ENCODE measurements around the gene FAM163B. TPM values are rescaled to one million over a fixed set of nuclear protein-coding genes. Genes with fewer than 3 reads are reported as not detected.
A peak's percentile ranks its signal among the peaks of the same experiment; 100 is the strongest.

FAM163B gene
- total RNA-seq, 1 experiment from 2014 or later: 2.0 TPM

DNA sequence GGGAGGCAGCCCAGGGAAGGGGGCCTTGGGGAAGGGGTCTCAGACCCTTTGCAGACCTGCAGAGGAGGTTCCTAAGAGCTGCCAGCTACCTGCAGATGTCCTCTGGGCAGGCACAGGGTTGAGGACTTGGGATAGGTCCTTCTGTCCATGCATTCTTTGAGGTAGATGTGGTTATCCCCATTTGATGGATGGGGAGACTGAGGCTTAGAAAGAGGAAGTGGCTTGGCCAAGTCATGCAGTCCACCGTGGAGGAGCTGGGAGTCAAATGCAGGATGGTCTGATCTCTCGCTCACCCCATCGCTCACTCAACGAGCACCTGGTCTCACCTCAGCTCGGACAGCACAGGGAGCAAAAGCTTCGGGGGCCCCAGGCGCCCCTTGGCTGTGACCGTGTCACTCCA, 54.5 kb downstream of the FAM163B start (continued):
- TF ChIP-seq, protein P1, sequence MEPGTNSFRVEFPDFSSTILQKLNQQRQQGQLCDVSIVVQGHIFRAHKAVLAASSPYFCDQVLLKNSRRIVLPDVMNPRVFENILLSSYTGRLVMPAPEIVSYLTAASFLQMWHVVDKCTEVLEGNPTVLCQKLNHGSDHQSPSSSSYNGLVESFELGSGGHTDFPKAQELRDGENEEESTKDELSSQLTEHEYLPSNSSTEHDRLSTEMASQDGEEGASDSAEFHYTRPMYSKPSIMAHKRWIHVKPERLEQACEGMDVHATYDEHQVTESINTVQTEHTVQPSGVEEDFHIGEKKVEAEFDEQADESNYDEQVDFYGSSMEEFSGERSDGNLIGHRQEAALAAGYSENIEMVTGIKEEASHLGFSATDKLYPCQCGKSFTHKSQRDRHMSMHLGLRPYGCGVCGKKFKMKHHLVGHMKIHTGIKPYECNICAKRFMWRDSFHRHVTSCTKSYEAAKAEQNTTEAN (CRISPR knock-in tag; IDR thresholded peaks at IDR 0.05): no peak
- TF ChIP-seq, protein P2, sequence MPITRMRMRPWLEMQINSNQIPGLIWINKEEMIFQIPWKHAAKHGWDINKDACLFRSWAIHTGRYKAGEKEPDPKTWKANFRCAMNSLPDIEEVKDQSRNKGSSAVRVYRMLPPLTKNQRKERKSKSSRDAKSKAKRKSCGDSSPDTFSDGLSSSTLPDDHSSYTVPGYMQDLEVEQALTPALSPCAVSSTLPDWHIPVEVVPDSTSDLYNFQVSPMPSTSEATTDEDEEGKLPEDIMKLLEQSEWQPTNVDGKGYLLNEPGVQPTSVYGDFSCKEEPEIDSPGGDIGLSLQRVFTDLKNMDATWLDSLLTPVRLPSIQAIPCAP (CRISPR knock-in tag; IDR thresholded peaks at IDR 0.05): no peak

DNA sequence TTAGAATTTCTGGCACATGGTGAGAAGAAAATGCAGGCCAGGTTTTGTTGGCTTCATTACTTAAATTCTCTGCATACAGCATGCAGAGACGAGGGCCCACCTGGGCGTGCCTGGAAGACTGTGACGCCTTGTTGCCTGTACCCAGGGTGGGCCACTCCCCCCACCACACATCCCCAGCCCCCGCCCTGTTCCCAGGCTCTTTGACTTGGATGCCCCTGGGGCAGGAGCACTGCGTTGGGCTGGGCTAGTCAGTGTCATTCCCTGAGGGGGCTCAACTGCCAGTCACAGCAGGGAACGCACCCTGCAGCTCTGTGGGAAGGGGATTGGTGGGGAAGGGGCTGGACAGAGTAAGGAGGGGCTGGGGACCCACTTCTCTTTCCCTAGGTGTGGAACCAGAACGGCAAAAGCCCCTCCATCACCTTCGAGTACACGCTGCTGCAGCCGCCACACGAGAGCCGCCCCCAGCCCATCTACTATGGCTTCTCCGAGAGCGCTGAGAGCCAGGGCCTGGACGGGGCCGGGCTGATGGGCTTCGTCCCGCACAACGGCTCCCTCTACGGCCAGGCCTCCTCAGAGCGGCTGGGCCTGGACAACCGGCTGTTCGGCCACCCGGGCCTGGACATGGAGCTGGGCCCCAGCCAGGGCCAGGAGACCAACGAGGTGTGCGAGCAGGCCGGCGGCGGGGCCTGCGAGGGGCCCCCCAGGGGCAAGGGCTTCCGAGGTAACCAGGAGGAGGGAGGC, 55.0 kb downstream of the FAM163B start:
- CTCF ChIA-PET: interaction anchor here (0.6 to 1.5 kb wide), 12 partner anchors 10 to 259 kb away, joined by 3 to 8 read pairs (median 4); no protein-coding TSS in a partner anchor
- ATAC-seq: peak; percentile 75

More for the DNA sequence above, 55.0 kb downstream of the FAM163B start:
- peak; percentile 59 for DNase-seq (ENCODE audit: low spot score)
- H3K9me3 Mint-ChIP-seq: no peaks in the 10 kb centered on the region
- POLR2A ChIA-PET: interaction anchor here (1.2 kb wide), 1 partner anchor 27 kb away, joined by 3 read pairs; no protein-coding TSS in a partner anchor
- H3K4me1 Mint-ChIP-seq: peaks cover 16% of the 10 kb centered on the region
- TF ChIP-seq ZNF671 (CRISPR knock-in tag; IDR thresholded peaks at IDR 0.05) (no peak), ZNF232 (CRISPR knock-in tag; IDR thresholded peaks at IDR 0.05) (no peak), IRF2 (CRISPR knock-in tag; IDR thresholded peaks at IDR 0.05; ENCODE audit: borderline replicate concordance, low read depth) (no peak), NFYB (CRISPR knock-in tag; conservative IDR thresholded peaks at IDR 0.05; ENCODE audit: low read depth) (no peak), MYBL2 (CRISPR knock-in tag; IDR thresholded peaks at IDR 0.05) (no peak), TCF7 (CRISPR knock-in tag; IDR thresholded peaks at IDR 0.05; ENCODE audit: low read depth) (no peak), ZNF416 (CRISPR knock-in tag; IDR thresholded peaks at IDR 0.05) (no peak), ATF1 (CRISPR knock-in tag; IDR thresholded peaks at IDR 0.05) (no peak), NR3C1 (CRISPR knock-in tag; conservative IDR thresholded peaks at IDR 0.05; ENCODE audit: low read depth) (no peak), ESRRA (CRISPR knock-in tag; IDR thresholded peaks at IDR 0.05; ENCODE audit: borderline replicate concordance) (no peak)
- TF ChIP-seq, protein P3, sequence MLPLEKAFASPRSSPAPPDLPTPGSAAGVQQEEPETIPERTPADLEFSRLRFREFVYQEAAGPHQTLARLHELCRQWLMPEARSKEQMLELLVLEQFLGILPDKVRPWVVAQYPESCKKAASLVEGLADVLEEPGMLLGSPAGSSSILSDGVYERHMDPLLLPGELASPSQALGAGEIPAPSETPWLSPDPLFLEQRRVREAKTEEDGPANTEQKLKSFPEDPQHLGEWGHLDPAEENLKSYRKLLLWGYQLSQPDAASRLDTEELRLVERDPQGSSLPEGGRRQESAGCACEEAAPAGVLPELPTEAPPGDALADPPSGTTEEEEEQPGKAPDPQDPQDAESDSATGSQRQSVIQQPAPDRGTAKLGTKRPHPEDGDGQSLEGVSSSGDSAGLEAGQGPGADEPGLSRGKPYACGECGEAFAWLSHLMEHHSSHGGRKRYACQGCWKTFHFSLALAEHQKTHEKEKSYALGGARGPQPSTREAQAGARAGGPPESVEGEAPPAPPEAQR (CRISPR knock-in tag; IDR thresholded peaks at IDR 0.05): no peak
- TF ChIP-seq, protein P4, sequence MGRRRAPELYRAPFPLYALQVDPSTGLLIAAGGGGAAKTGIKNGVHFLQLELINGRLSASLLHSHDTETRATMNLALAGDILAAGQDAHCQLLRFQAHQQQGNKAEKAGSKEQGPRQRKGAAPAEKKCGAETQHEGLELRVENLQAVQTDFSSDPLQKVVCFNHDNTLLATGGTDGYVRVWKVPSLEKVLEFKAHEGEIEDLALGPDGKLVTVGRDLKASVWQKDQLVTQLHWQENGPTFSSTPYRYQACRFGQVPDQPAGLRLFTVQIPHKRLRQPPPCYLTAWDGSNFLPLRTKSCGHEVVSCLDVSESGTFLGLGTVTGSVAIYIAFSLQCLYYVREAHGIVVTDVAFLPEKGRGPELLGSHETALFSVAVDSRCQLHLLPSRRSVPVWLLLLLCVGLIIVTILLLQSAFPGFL (CRISPR knock-in tag; IDR thresholded peaks at IDR 0.05; ENCODE audit: borderline replicate concordance): no peak
- TF ChIP-seq, protein P5, sequence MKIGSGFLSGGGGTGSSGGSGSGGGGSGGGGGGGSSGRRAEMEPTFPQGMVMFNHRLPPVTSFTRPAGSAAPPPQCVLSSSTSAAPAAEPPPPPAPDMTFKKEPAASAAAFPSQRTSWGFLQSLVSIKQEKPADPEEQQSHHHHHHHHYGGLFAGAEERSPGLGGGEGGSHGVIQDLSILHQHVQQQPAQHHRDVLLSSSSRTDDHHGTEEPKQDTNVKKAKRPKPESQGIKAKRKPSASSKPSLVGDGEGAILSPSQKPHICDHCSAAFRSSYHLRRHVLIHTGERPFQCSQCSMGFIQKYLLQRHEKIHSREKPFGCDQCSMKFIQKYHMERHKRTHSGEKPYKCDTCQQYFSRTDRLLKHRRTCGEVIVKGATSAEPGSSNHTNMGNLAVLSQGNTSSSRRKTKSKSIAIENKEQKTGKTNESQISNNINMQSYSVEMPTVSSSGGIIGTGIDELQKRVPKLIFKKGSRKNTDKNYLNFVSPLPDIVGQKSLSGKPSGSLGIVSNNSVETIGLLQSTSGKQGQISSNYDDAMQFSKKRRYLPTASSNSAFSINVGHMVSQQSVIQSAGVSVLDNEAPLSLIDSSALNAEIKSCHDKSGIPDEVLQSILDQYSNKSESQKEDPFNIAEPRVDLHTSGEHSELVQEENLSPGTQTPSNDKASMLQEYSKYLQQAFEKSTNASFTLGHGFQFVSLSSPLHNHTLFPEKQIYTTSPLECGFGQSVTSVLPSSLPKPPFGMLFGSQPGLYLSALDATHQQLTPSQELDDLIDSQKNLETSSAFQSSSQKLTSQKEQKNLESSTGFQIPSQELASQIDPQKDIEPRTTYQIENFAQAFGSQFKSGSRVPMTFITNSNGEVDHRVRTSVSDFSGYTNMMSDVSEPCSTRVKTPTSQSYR (CRISPR knock-in tag; IDR thresholded peaks at IDR 0.05): no peak
- TF ChIP-seq, protein P6, sequence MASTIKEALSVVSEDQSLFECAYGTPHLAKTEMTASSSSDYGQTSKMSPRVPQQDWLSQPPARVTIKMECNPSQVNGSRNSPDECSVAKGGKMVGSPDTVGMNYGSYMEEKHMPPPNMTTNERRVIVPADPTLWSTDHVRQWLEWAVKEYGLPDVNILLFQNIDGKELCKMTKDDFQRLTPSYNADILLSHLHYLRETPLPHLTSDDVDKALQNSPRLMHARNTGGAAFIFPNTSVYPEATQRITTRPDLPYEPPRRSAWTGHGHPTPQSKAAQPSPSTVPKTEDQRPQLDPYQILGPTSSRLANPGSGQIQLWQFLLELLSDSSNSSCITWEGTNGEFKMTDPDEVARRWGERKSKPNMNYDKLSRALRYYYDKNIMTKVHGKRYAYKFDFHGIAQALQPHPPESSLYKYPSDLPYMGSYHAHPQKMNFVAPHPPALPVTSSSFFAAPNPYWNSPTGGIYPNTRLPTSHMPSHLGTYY (CRISPR knock-in tag; IDR thresholded peaks at IDR 0.05): no peak
- no peaks in the 10 kb centered on the region for H3K36me3 Mint-ChIP-seq
- no peaks in the 10 kb centered on the region for H3K27me3 Mint-ChIP-seq (ENCODE audit: low read depth)
- no peak overlapping the region for H3K4me3 Mint-ChIP-seq
- no peak overlapping the region for H3K27ac Mint-ChIP-seq

All from WTC11 (cell line).